Measurements from ENCODE around the gene RNF31.

The RNF31 gene

GRCh38 chr14:24137529-24138395 lies 9.5 kb upstream of the RNF31 start:
- no peak for DNase-seq (ENCODE audit: low spot score)

- DNase-seq (ENCODE audit: low spot score), result no peak
Measured at GRCh38 chr14:24138396-24139271, 8.7 kb upstream of the RNF31 start.

GRCh38 chr14:24139272-24139934 lies 7.9 kb upstream of the RNF31 start:
- no peak for DNase-seq (ENCODE audit: low spot score)

DNA sequence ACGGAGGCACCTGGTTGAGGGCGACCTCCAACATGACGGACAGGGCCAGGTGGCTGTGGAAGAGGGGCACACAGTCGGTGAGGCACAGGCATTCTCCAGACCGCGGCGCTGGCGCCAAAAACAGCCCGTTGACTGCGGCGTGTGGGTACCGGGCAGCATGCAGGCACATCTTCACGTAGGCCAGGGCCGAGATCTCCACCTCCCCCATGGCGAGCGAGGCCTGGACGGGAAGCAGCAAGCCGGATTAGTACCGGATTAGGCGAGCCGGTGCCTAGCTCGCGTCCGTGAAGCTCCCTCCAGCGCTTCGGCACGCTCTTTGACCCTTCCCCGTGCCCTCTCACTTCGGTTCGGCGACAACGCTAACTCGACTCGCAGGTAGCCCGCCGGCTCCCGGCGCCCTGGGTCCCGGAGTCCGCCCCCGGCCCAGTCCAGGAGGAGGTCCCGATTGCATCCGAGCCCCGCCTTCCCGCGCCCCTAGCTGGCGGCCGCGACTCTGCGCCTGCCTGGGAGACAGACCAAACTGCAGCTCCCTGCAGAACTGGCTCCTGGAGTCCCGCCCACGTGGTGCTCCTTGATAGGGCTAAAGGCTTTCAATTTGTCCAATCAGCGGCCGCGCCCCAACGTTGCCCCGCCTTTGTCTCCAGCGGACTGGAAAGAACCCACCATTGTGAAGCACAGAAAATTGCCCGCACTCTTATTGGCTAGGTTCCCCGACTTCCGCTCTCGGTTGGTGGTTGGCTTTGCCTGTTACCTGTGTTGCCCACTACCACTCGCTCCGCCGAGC lies 6.0 kb upstream of the RNF31 start, which contains the start of gene EMC9:
Gene EMC9, minus strand, starts transcription at position 495 of the 784 bp plus-strand sequence. Its CDS starts 287 bp downstream, at position 208.
- peak; percentile 99 for DNase-seq (ENCODE audit: low spot score)

DNA sequence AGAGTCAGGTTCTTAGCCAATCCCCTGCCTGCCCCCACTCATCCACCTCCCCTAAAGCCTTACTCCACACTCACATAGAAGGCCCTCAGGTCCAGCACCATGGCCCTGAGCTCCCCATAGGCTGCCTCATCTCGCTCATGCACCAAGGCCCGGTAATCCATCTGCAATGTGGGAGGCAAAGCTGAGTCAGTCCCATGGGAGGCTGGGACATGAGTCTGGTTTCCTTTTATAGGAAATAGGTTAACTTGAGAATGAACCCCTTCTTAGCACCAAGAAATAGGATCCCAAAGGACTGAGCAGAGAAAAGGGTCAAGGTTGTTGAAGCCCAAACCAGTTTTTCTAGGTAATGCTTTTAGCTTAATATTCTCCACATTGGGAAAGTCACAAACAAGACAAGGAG lies 3.8 kb upstream of the RNF31 start:
- no peak for DNase-seq (ENCODE audit: low spot score)

DNA sequence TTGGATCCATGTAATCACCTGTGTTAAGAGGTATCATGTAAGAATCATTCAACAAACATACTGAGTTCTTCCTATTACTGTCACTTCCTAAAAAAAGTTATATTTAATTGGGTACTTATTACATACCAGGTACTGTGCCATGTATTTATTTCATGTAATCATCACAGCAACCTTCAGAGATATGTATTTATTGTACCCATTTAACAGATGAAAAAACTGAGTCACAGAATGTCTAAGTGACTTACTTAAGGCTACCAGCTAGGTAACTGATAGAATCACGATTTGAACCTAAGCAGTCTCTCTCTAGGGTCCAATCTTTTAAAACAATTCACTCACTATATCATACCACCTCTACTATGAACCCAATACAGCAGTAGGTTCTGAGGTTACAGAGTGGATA lies 2.8 kb upstream of the RNF31 start:
- DNase-seq (ENCODE audit: low spot score), result no peak

DNA sequence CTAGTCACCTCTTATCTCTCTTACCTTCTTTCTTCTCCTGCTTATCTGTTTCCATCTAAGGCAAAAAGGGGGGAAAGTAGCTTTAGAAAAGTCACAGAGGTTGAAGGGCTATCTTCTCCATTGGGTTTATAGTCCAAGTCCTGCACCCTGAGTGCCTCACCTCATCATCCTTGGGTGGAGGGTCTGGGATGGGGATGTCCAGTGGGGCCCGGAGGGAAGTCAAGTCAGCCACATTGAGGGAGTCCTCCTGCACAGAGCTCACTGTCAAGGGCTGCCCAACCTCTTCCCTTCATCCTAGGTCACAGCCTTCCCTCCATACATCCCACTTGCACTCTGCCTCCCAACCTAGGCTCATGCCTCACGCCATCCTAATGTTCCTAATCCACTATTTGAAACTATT lies 2.1 kb upstream of the RNF31 start:
- no peak for DNase-seq (ENCODE audit: low spot score)

DNA sequence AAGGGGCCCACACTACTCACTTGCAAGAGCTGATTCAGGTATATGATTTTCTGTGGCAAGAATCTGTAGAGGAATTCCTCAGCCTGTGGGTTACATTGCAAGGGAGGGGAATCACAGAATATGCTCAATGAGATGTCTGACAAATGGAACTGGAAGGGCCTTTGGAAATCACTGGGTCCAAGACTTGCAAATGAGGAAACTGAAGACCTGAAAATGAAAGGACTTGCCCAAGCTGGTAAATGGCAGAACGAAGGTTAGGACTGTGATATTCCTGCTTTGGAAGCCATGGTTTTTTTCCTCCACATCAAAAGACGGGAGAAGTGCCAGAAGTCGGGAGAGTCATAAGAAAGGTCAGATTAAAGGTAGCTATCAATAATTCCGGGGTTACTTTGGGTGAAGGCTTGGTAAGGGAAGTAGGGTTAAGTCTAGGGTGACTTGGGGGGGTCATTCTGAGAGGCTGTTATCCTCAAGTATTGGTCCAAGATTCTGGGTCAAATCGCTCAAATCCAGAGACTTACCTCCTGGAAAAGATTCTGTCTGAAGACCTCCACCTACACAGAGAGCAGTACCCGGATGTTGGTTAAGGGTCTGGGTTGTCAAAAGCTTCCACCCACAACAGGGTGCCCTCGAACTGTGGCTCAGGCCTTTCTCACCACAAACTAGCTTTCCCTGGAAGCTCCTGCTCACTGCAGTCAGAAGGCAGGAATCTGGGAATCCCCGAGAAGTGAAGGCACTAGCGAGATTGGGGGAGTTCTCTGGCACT lies 1.4 kb upstream of the RNF31 start:
- DNase-seq (ENCODE audit: low spot score), result no peak

DNA sequence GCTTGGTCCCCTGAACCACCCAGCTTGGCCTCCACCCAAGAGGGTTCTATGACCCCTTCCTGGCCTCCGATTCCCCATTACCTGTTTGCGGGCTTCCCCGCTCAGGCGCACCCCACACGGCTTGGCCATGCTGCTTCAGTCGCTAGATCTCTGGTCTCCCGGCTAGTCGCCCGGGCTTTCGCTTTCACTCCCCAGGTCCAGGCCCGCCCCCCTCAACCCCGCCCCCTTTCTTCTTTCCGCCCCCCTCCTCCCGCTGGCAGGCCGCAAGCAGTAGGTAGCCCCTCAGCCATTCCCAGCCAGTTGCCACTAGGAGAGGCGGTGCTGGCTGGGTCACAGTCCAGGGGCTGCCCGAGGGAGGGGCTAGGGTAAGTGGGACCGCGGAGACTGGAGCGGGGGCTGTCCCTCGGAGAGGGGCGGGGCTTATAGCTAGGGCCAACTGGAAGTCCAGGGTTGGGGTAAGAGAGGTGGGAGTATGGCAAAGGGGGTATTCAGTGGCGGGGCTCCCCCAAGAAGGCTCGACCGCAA lies 783 bp upstream of the RNF31 start, which contains the start of gene PSME2:
Gene PSME2, minus strand, starts transcription at position 158 of the 525 bp plus-strand sequence. Its CDS starts 29 bp downstream, at position 129.
- peak; percentile 90 for DNase-seq (ENCODE audit: low spot score)

GRCh38 chr14:24147761-24148428 lies 597 bp downstream of the RNF31 start:
- DNase-seq (ENCODE audit: low spot score), result no peak

GRCh38 chr14:24149302-24149969 lies 2.1 kb downstream of the RNF31 start:
- no peak for DNase-seq (ENCODE audit: low spot score)

DNA sequence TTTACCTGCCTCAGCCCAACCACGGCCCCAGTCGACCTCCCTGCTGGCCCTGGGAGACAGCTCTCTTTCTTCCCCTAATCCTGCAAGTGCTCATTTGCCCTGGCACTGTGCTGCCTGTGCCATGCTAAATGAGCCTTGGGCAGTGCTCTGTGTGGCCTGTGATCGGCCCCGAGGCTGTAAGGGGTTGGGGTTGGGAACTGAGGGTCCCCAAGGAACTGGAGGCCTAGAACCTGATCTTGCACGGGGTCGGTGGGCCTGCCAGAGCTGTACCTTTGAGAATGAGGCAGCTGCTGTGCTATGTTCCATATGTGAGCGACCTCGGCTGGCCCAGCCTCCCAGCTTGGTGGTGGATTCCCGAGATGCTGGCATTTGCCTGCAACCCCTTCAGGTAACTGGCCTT lies 2.8 kb downstream of the RNF31 start:
- DNase-seq (ENCODE audit: low spot score), result no peak

- DNase-seq (ENCODE audit: low spot score), result no peak
Measured at GRCh38 chr14:24150567-24150966, 3.3 kb downstream of the RNF31 start.

GRCh38 chr14:24150993-24151392 lies 3.7 kb downstream of the RNF31 start:
- DNase-seq (ENCODE audit: low spot score), result no peak

DNA sequence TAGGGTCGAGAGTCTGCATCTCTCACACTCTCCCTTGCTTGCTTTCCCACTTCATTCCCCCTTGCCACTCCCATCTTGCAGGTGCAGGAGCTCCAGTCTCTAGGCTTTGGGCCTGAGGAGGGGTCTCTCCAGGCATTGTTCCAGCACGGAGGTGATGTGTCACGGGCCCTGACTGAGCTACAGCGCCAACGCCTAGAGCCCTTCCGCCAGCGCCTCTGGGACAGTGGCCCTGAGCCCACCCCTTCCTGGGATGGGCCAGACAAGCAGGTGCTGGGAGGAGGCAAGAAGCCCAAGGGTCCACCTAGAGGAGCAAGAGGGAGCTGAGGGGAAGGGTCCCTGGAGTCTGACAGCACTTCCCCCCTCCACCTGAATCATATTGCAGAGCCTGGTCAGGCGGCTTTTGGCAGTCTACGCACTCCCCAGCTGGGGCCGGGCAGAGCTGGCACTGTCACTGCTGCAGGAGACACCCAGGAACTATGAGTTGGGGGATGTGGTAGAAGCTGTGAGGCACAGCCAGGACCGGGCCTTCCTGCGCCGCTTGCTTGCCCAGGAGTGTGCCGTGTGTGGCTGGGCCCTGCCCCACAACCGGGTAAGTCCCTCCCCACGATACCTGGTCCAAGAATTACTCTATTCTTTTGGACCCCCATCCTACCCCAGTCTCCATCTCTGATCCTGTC lies 4.2 kb downstream of the RNF31 start:
- no peak for DNase-seq (ENCODE audit: low spot score)

DNA sequence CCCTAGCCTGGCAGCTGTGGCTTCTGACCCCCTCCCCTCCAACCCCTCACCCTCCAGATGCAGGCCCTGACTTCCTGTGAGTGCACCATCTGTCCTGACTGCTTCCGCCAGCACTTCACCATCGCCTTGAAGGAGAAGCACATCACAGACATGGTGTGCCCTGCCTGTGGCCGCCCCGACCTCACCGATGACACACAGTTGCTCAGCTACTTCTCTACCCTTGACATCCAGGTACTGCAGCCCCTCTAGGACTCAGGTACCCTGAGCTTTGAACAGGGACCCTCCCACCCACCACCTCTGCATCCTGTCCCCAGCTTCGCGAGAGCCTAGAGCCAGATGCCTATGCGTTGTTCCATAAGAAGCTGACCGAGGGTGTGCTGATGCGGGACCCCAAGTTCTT lies 7.8 kb downstream of the RNF31 start:
- DNase-seq (ENCODE audit: low spot score), result no peak

GRCh38 chr14:24156840-24157239 lies 9.5 kb downstream of the RNF31 start:
- DNase-seq (ENCODE audit: low spot score), result no peak

- no peak for DNase-seq (ENCODE audit: low spot score)
Measured at GRCh38 chr14:24157331-24157730, 10.0 kb downstream of the RNF31 start.
